Dermis blood vessel endothelial cell (primary cell): ENCODE measurements around the gene TNIK. TPM values are rescaled to one million over a fixed set of nuclear protein-coding genes. Genes with fewer than 3 reads are reported as not detected.

ENCODE experiments used
- DNase-seq: peaks from one replicate; pipeline ENCODE4 v3.0.0; 2010
- total RNA-seq: library from RNA; depleted of rRNA; stranded (reverse); fragments of >200 nt; gene quantifications from 2 replicates; pipeline ENCODE4 v1.2.3, GENCODE V29; 2014

TNIK gene
- total RNA-seq, 1 donor from 2014 or later = 8.2 TPM

GRCh38 chr3:171061749-171062148 is 398.5 kb downstream of the TNIK start:
- DNase-seq = no peak

- no peak for DNase-seq
Observed at GRCh38 chr3:171059978-171060377, 400.2 kb downstream of the TNIK start.

GRCh38 chr3:171058873-171059603 is 401.2 kb downstream of the TNIK start:
- no peak for DNase-seq

- DNase-seq = no peak
Observed at GRCh38 chr3:171058058-171058457, 402.1 kb downstream of the TNIK start.

- DNase-seq = no peak
Observed at GRCh38 chr3:171057072-171057471, 403.1 kb downstream of the TNIK start.

GRCh38 chr3:171056528-171056927 is 403.7 kb downstream of the TNIK start:
- peak; percentile 85 for DNase-seq

GRCh38 chr3:171055336-171056178 is 404.6 kb downstream of the TNIK start:
- DNase-seq = no peak

GRCh38 chr3:171054921-171055320 is 405.3 kb downstream of the TNIK start:
- no peak for DNase-seq

GRCh38 chr3:171054231-171054630 is 406.0 kb downstream of the TNIK start:
- DNase-seq = no peak

- DNase-seq = peak; percentile 81
Observed at GRCh38 chr3:171049861-171050444, 410.3 kb downstream of the TNIK start.

GRCh38 chr3:171046760-171047159 is 413.4 kb downstream of the TNIK start:
- DNase-seq = no peak

GRCh38 chr3:171044835-171045793 is 415.1 kb downstream of the TNIK start:
- DNase-seq = no peak

- DNase-seq = no peak
Observed at GRCh38 chr3:171044384-171044783, 415.8 kb downstream of the TNIK start.

- DNase-seq = no peak
Observed at GRCh38 chr3:171039674-171040073, 420.5 kb downstream of the TNIK start.

- peak; percentile 51 for DNase-seq
Observed at GRCh38 chr3:171038342-171038741, 421.9 kb downstream of the TNIK start.

GRCh38 chr3:171028779-171029232 is 431.4 kb downstream of the TNIK start:
- no peak for DNase-seq

GRCh38 chr3:171028025-171028778 is 432.0 kb downstream of the TNIK start:
- DNase-seq = peak; percentile 67

GRCh38 chr3:171026597-171027293 is 433.5 kb downstream of the TNIK start, which contains the start of gene SLC2A2:
SLC2A2 (minus strand) TSS chr3:171026720; CDS start chr3:171026670, 50 bp downstream.
- DNase-seq = no peak

GRCh38 chr3:171023566-171023965 is 436.6 kb downstream of the TNIK start:
- no peak for DNase-seq

- DNase-seq = no peak
Observed at GRCh38 chr3:171021377-171021776, 438.8 kb downstream of the TNIK start.
